Kidney (tissue), 14 donors: ENCODE measurements around the gene GCNA. TPM values are rescaled to one million over a fixed set of nuclear protein-coding genes. Genes with fewer than 3 reads are reported as not detected.
A peak's percentile ranks its signal among the peaks of the same experiment; 100 is the strongest.

ENCODE experiments used
- DNase-seq, 5 donors: peaks; one replicate each; pipeline ENCODE4 v3.0.0-alpha.2; 2013 to 2020
- FAIRE-seq: peaks from 2 replicates; lab custom pipeline; 2012; peaks lifted over from hg19 to GRCh38; lab: Jason Lieb, UNC
- H3K27ac ChIP-seq, 2 donors: one replicate each; pipeline ENCODE4 v1.7.0; 2013; ENCODE audit warnings: low read depth in 2 of 2, low read length in 2 of 2, inconsistent platforms in 1 of 2
- H3K27me3 ChIP-seq: one replicate; pipeline ENCODE4 v1.7.1; 2013; ENCODE audit warnings: low read length, inconsistent platforms; ENCODE audit not compliant: control insufficient read depth, insufficient read depth
- H3K36me3 ChIP-seq, 3 donors: one replicate each; pipeline versions ENCODE4 v1.7.0 to v1.7.1; 2013; ENCODE audit warnings: low read length in 3 of 3, control low read depth in 1 of 3, inconsistent platforms in 1 of 3; ENCODE audit not compliant: insufficient read depth in 3 of 3, control insufficient read depth in 2 of 3
- H3K4me1 ChIP-seq, 3 donors: one replicate each; pipeline versions ENCODE4 v1.7.0 to v1.7.1; 2013; ENCODE audit warnings: low read length in 3 of 3, inconsistent platforms in 1 of 3, low read depth in 1 of 3; ENCODE audit not compliant: control insufficient read depth in 2 of 3, insufficient read depth in 2 of 3
- H3K4me3 ChIP-seq, 3 donors: one replicate each; pipeline versions ENCODE4 v1.7.0 to v1.8.1; 2013; ENCODE audit warnings: low read length in 3 of 3, control low read depth in 1 of 3, inconsistent platforms in 1 of 3
- H3K9ac ChIP-seq, 3 donors: one replicate each; pipeline versions ENCODE4 v1.7.0 to v1.7.1; 2013; ENCODE audit warnings: low read length in 3 of 3, control low read depth in 1 of 3, inconsistent platforms in 1 of 3
- H3K9me3 ChIP-seq, 3 donors: one replicate each; pipeline versions ENCODE4 v1.7.0 to v1.7.1; 2013; ENCODE audit warnings: low read length in 3 of 3, control low read depth in 1 of 3, inconsistent platforms in 1 of 3; ENCODE audit not compliant: control insufficient read depth in 2 of 3, insufficient read depth in 1 of 3
- CTCF ChIP-seq: IDR thresholded peaks from 3 replicates; pipeline ENCODE4 v1.5.1; 2012; ENCODE audit warnings: mild to moderate bottlenecking, moderate library complexity, borderline replicate concordance; ENCODE audit not compliant: insufficient read depth; ENCODE audit errors: extremely low read depth
- intact Hi-C: fragments of 100-400 bp; cut with DNase I; formaldehyde crosslinking; loops from one replicate; pipeline ENCODE4 v1.11.1; 2022
- polyA plus RNA-seq: library from polyadenylated mRNA; stranded (reverse); fragments of 350-450 nt; fragmentation: Illumina TruSeq; extraction: RNeasy Lipid Tissue Mini Kit (QIAGEN cat#74804); gene quantifications from one replicate; pipeline ENCODE4 v1.2.3, GENCODE V29; 2014; ENCODE audit warnings: low read depth, low replicate concordance; ENCODE audit not compliant: insufficient read depth
- total RNA-seq: library from RNA; stranded (reverse); fragmentation: NEBNext Ultra II Directional; extraction: Animal tissue kit (Norgen Biotek cat#: 25700); gene quantifications from one replicate; pipeline ENCODE4 v1.2.1, GENCODE V29; 2021
- donor health status: control.
- donor health status: control.
- donor health status: control.
- donor health status: control.
- donor health status: control.
- donor health status: DM: yes; HTN: yes; CAD: no.
- donor health status: Normal renal cell carcinoma (clear cell type).

The GCNA gene
- total and polyA plus RNA-seq, 2 donors from 2014 or later, result 1.6 to 2.7 TPM

DNA sequence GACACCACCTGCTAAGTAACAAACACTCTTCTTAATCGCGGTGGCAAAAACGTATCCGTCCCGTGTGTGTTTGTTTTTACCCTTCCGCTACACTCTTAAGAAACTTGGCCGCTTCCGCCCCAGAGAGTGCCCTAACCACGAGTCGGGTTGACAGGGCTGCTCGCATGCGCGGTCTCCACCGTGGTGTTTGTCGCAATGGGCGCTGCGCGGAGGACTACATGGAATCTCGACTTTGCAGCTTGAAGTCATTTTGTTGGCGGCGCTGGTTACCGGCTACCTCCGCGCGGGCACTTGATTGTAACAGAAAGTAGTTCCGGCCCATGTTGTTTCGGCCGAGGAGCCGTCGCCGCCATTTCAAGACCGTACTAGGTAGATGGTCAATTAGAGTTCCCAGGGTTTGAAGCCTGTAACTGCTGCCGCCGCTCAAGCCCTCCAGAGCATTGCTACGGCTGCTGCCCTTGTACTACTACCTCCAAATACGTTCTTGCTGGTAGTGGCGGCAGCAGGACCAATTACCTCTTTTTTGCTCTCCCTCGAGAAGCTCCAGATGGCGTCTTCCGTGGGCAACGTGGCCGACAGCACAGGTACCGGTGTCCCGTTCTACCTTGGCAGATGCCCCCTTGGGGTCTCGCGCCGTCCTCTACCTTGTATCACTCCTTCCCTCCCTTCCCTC is 45.3 kb upstream of the GCNA start, which contains the start of gene OGT:
Gene OGT, plus strand, starts transcription at position 352 of the 673 bp plus-strand sequence. Its CDS starts 196 bp downstream, at position 548.
- Histone ChIP-seq H3K9me3 (no peaks in the 10 kb centered on the region), H3K4me1 (peaks cover 0 to 4% (median 3%) of the 10 kb centered on the region in 3 donors), H3K9ac (peak within 1 kb of the TSS; percentile 90 to 98 (median 97)), H3K4me3 (peak within 1 kb of the TSS; percentile 96), H3K27me3 (no peaks in the 10 kb centered on the region), H3K36me3 (peaks cover 0 to 4% (median 2%) of the 10 kb centered on the region in 3 donors), H3K27ac (peak within 1 kb of the TSS; percentile 88 to 94)
- FAIRE-seq, result peak; percentile 66
- TF ChIP-seq CTCF, result no peak
- intact Hi-C loops, result no loop called here
- peak; percentile 95 to 98 (median 97) for DNase-seq

GRCh38 chrX:71533516-71533850 is 44.8 kb upstream of the GCNA start:
- no peak for TF ChIP-seq CTCF
- FAIRE-seq, result no peak
- no peaks in the 10 kb centered on the region for H3K27me3 ChIP-seq
- peaks cover 0 to 4% (median 4%) of the 10 kb centered on the region in 3 donors for H3K4me1 ChIP-seq
- peak overlapping the region; percentile 90 to 98 (median 97) for H3K9ac ChIP-seq
- H3K36me3 ChIP-seq, result peaks cover 0 to 5% (median 2%) of the 10 kb centered on the region in 3 donors
- peak in 2 of 5 donors; percentile 25 for DNase-seq
- peak overlapping the region; percentile 96 for H3K4me3 ChIP-seq
- intact Hi-C loops, result no loop called here
- H3K9me3 ChIP-seq, result no peaks in the 10 kb centered on the region
- H3K27ac ChIP-seq, result peak overlapping the region; percentile 88 to 94

DNA sequence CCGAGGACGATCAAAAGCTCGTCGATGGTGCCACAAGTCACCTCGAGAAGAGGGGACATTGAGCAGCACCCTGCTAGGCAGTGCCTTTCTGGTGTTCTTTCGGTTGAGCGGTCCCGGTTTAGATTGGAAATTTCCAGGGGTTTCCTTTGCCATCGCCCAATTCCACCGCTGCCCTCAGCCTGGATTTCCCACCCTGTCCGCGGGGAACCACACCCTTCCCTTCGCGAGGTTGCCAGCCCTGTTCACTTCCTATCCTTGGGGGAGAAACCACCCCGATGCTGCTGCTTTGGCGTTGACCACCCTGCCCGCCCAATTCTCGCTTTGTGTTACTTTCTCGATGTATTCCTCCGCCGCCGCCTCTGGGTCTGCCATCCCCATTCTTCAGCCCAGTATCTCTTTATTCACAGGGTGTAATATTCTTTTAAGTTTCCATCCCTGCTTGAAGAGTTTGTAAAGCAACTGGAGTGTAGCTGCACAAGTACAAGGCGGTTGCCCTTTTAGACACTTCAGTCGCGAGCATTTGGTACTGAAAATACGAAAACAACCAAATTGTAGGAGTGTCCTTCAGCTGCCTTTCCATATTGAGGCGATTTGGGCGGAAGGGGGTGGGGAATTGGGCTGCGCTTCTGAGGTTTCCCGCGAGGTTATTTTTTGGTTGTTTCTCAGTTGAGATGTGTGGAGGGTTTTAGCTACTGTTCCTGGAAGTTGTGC is 44.2 kb upstream of the GCNA start:
- H3K36me3 ChIP-seq, result peaks cover 0 to 5% (median 2%) of the 10 kb centered on the region in 3 donors
- peak overlapping the region; percentile 96 for H3K4me3 ChIP-seq
- H3K9me3 ChIP-seq, result no peaks in the 10 kb centered on the region
- H3K9ac ChIP-seq, result peak overlapping the region; percentile 90 to 98 (median 97)
- DNase-seq, result peak; percentile 37 to 74 (median 61)
- H3K4me1 ChIP-seq, result peaks cover 0 to 4% (median 4%) of the 10 kb centered on the region in 3 donors
- no peak for FAIRE-seq
- H3K27me3 ChIP-seq, result no peaks in the 10 kb centered on the region
- no peak for TF ChIP-seq CTCF
- peak overlapping the region; percentile 88 to 94 for H3K27ac ChIP-seq
- intact Hi-C loops, result no loop called here
